ENCODE measurements around the gene ATP6V0B. TPM values are rescaled to one million over a fixed set of nuclear protein-coding genes. Genes with fewer than 3 reads are reported as not detected.

Gene ATP6V0B
- total and polyA plus RNA-seq, 3 experiments from 2014 or later = 184 to 205 (median 190) TPM

DNA sequence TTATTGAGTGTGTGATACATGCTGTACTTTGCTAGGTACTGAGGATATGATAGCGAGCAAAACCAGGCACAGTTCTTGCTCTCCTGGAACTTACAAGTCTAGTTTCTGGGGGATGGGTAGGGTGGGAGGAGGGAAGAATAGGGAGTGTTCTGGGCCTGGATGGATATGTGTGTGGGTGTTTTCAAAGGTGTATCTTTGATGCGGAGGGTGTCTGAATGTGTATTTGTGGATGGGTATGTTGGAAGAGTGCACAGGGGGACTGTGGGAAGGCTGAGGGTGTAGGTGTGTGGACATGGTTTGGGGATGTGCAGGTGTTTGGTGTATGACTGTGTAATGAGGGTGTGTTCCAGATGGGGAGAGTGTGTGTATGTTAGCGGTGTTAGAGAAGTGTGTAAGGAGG is 9.4 kb upstream of the ATP6V0B start:
- H3K4me3 Mint-ChIP-seq = no peak overlapping the region
- H3K4me1 Mint-ChIP-seq = peaks cover 12 to 14% (median 12%) of the 10 kb centered on the region in 3 donors
- peaks cover 0 to 30% (median 6%) of the 10 kb centered on the region in 3 donors for H3K36me3 Mint-ChIP-seq
- no peak overlapping the region for H3K27ac ChIP-seq (ENCODE audit: low read depth, low read length)
- H3K27me3 Mint-ChIP-seq = no peaks in the 10 kb centered on the region
- peaks cover 5% of the 10 kb centered on the region for H3K4me1 ChIP-seq (ENCODE audit: insufficient read depth, low read length)
- no peak for DNase-seq
- H3K36me3 ChIP-seq (ENCODE audit: insufficient read depth, low read length) = peaks cover 4% of the 10 kb centered on the region
- no peaks in the 10 kb centered on the region for H3K9me3 Mint-ChIP-seq
- H3K4me3 ChIP-seq (ENCODE audit: low read length) = no peak overlapping the region
- no peaks in the 10 kb centered on the region for H3K9me3 ChIP-seq (ENCODE audit: low read length)
- CTCF ChIA-PET = no interaction called here
- no peak overlapping the region for H3K27ac Mint-ChIP-seq
- POLR2A ChIA-PET = no interaction called here
- H3K27me3 ChIP-seq (ENCODE audit: insufficient read depth, low read length, poor library complexity, severe bottlenecking) = no peaks in the 10 kb centered on the region

DNA sequence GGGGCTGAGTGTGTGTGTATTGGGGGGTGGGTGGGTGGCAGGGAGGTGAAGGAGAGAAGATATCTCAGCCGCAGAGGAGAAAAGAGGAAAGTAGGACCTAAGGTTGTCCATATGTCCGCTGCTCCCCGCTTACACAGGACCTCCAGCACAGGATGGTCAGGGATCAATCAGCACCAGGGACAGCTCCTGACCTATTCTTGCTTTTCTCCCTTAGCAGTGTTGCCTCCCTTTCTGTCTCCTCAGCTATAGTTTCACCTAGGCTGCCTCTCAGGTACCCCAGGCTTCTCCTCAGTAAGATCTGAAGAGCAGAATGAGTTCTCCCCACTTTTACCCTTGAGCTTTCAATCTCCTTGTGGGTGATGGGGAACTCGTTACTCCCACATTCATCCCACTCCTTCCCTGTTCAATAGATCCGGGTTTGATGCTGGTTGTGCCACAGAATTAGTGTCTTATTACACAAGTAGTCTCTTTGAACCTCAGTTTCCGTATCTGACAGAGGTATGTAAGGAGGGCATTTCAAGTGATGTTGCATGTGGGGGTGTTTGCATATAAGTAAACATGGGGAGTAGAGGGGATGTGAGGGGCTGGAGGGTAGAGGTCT is 6.3 kb upstream of the ATP6V0B start:
- Mint-ChIP-seq H3K4me3 (no peak overlapping the region), H3K4me1 (peaks cover 22 to 27% (median 24%) of the 10 kb centered on the region in 3 donors), H3K36me3 (peaks cover 0 to 22% (median 0%) of the 10 kb centered on the region in 3 donors), H3K9me3 (no peaks in the 10 kb centered on the region), H3K27me3 (no peaks in the 10 kb centered on the region), H3K27ac (peak overlapping the region in 1 of 8 donors; percentile 75)
- Histone ChIP-seq H3K4me1 (ENCODE audit: insufficient read depth, low read length) (peaks cover 13% of the 10 kb centered on the region), H3K27ac (ENCODE audit: low read depth, low read length) (no peak overlapping the region), H3K36me3 (ENCODE audit: insufficient read depth, low read length) (peaks cover 3% of the 10 kb centered on the region), H3K9me3 (ENCODE audit: low read length) (no peaks in the 10 kb centered on the region), H3K27me3 (ENCODE audit: insufficient read depth, low read length, poor library complexity, severe bottlenecking) (no peaks in the 10 kb centered on the region), H3K4me3 (ENCODE audit: low read length) (no peak overlapping the region)
- DNase-seq = no peak
- POLR2A ChIA-PET = no interaction called here
- CTCF ChIA-PET = no interaction called here

DNA sequence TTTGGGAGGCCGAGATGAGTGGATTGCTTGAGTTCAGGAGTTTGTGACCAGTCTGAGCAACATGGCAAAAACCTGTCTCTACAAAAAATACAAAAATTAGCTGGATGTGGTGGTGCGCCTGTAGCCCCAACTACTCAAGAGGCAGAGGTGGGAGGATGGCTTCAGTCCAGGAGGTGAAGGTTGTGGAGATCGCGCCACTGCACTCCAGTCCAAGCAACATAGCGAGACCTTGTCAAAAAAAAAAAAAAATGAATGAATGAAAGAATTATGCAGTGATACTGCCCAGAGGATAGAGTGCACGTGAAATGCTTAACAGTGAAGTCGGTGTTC is 5.4 kb upstream of the ATP6V0B start:
- Histone ChIP-seq H3K4me1 (ENCODE audit: insufficient read depth, low read length) (peaks cover 20% of the 10 kb centered on the region), H3K4me3 (ENCODE audit: low read length) (peak overlapping the region; percentile 67), H3K27me3 (ENCODE audit: insufficient read depth, low read length, poor library complexity, severe bottlenecking) (no peaks in the 10 kb centered on the region), H3K36me3 (ENCODE audit: insufficient read depth, low read length) (peaks cover 3% of the 10 kb centered on the region), H3K27ac (ENCODE audit: low read depth, low read length) (no peak overlapping the region), H3K9me3 (ENCODE audit: low read length) (no peaks in the 10 kb centered on the region)
- H3K27me3 Mint-ChIP-seq = no peaks in the 10 kb centered on the region
- peaks cover 32 to 36% (median 33%) of the 10 kb centered on the region in 3 donors for H3K4me1 Mint-ChIP-seq
- H3K36me3 Mint-ChIP-seq = peaks cover 0 to 26% (median 0%) of the 10 kb centered on the region in 3 donors
- no peak for DNase-seq
- H3K27ac Mint-ChIP-seq = peak overlapping the region; percentile 31 to 99 (median 54)
- ChIA-PET CTCF (interaction anchor here (1.4 kb wide), 2 partner anchors 16 to 22 kb away, joined by 3 to 8 read pairs; partner anchors contain the start of gene IPO13), POLR2A (interaction anchor here (0.8 to 1.2 kb wide), 2 partner anchors 22 to 23 kb away, joined by 5 to 6 read pairs; partner anchors contain the start of gene IPO13)
- no peaks in the 10 kb centered on the region for H3K9me3 Mint-ChIP-seq
- H3K4me3 Mint-ChIP-seq = peak overlapping the region; percentile 93 to 97 (median 94)

- Histone ChIP-seq H3K4me1 (ENCODE audit: insufficient read depth, low read length) (peaks cover 20% of the 10 kb centered on the region), H3K4me3 (ENCODE audit: low read length) (peak within 1 kb of the TSS; percentile 67), H3K9me3 (ENCODE audit: low read length) (no peaks in the 10 kb centered on the region), H3K36me3 (ENCODE audit: insufficient read depth, low read length) (peaks cover 3% of the 10 kb centered on the region), H3K27ac (ENCODE audit: low read depth, low read length) (peak within 1 kb of the TSS; percentile 46), H3K27me3 (ENCODE audit: insufficient read depth, low read length, poor library complexity, severe bottlenecking) (no peaks in the 10 kb centered on the region)
- H3K4me1 Mint-ChIP-seq = peaks cover 32 to 37% (median 34%) of the 10 kb centered on the region in 3 donors
- H3K4me3 Mint-ChIP-seq = peak within 1 kb of the TSS; percentile 93 to 97 (median 94)
- peaks cover 0 to 30% (median 0%) of the 10 kb centered on the region in 3 donors for H3K36me3 Mint-ChIP-seq
- no peaks in the 10 kb centered on the region for H3K9me3 Mint-ChIP-seq
- H3K27ac Mint-ChIP-seq = peak within 1 kb of the TSS; percentile 46 to 99 (median 88)
- POLR2A ChIA-PET = interaction anchor here (0.8 to 1.2 kb wide), 2 partner anchors 22 to 23 kb away, joined by 5 to 6 read pairs; partner anchors contain the start of gene IPO13
- DNase-seq = peak; percentile 88 to 96 (median 92)
- CTCF ChIA-PET = interaction anchor here (1.3 to 2.0 kb wide), 4 partner anchors 12 to 35 kb away, joined by 3 to 8 read pairs (median 6); partner anchors contain the start of gene IPO13
- no peaks in the 10 kb centered on the region for H3K27me3 Mint-ChIP-seq
Observed at GRCh38 chr1:43969746-43970466, 4.9 kb upstream of the ATP6V0B start, which contains the start of gene DPH2. DPH2 (plus strand) TSS chr1:43970010; CDS start chr1:43970176, 166 bp downstream.

DNA sequence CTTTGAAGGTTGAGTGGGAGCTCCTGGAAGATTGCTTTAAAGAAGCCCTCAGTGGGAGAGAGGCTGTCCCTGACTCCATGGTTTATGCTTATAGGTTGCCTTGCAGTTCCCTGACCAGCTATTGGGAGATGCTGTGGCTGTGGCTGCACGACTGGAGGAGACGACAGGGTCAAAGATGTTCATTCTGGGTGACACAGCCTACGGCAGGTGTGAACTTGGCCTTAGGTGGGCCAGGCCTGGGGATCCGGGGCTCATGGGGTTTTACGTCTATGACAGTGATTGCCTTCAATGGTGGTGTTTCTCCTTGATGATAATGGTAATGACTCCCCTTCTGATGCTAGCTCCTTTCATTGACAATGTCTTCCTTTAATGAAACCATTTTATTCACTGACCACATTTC is 4.3 kb upstream of the ATP6V0B start:
- DNase-seq = no peak
- POLR2A ChIA-PET = interaction anchor here (1.2 kb wide), 1 partner anchor 24 kb away, joined by 5 read pairs; the partner anchor contains the start of gene IPO13
- H3K36me3 Mint-ChIP-seq = peaks cover 0 to 31% (median 0%) of the 10 kb centered on the region in 3 donors

DNA sequence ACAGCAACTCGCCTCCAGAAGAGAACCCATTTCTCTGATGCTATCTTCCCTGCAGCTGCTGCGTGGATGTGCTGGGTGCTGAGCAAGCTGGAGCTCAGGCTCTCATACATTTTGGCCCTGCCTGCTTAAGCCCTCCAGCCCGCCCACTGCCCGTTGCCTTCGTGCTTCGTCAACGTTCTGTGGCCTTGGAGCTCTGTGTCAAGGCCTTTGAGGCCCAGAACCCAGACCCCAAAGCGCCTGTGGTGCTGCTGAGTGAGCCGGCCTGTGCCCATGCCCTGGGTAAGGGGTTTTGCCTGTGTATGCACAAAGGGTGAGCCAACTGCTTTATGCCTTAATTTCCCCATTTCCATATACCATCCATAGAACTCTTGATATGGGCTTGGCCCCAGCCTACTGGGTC is 3.8 kb upstream of the ATP6V0B start:
- peak overlapping the region; percentile 93 to 97 (median 94) for H3K4me3 Mint-ChIP-seq
- no peaks in the 10 kb centered on the region for H3K27me3 Mint-ChIP-seq
- peaks cover 35 to 44% (median 41%) of the 10 kb centered on the region in 3 donors for H3K4me1 Mint-ChIP-seq
- Histone ChIP-seq H3K4me3 (ENCODE audit: low read length) (no peak overlapping the region), H3K4me1 (ENCODE audit: insufficient read depth, low read length) (peaks cover 25% of the 10 kb centered on the region), H3K36me3 (ENCODE audit: insufficient read depth, low read length) (peaks cover 3% of the 10 kb centered on the region), H3K27ac (ENCODE audit: low read depth, low read length) (no peak overlapping the region), H3K27me3 (ENCODE audit: insufficient read depth, low read length, poor library complexity, severe bottlenecking) (no peaks in the 10 kb centered on the region), H3K9me3 (ENCODE audit: low read length) (no peaks in the 10 kb centered on the region)
- no peak for DNase-seq
- CTCF ChIA-PET = interaction anchor here (1.3 to 2.0 kb wide), 2 partner anchors 13 to 36 kb away, joined by 3 to 8 read pairs; no protein-coding TSS in a partner anchor
- H3K36me3 Mint-ChIP-seq = peaks cover 0 to 35% (median 0%) of the 10 kb centered on the region in 3 donors
- H3K9me3 Mint-ChIP-seq = no peaks in the 10 kb centered on the region
- H3K27ac Mint-ChIP-seq = peak overlapping the region in 2 of 8 donors; percentile 42 to 60
- POLR2A ChIA-PET = no interaction called here

More for the DNA sequence above, 4.3 kb upstream of the ATP6V0B start:
- Mint-ChIP-seq H3K27ac (peak overlapping the region in 6 of 8 donors; percentile 61 to 99 (median 89)), H3K4me3 (peak overlapping the region; percentile 93 to 97 (median 94)), H3K9me3 (no peaks in the 10 kb centered on the region), H3K27me3 (no peaks in the 10 kb centered on the region), H3K4me1 (peaks cover 32 to 40% (median 37%) of the 10 kb centered on the region in 3 donors)
- Histone ChIP-seq H3K27me3 (ENCODE audit: insufficient read depth, low read length, poor library complexity, severe bottlenecking) (no peaks in the 10 kb centered on the region), H3K36me3 (ENCODE audit: insufficient read depth, low read length) (peaks cover 3% of the 10 kb centered on the region), H3K4me3 (ENCODE audit: low read length) (peak overlapping the region; percentile 67), H3K27ac (ENCODE audit: low read depth, low read length) (peak overlapping the region; percentile 46), H3K4me1 (ENCODE audit: insufficient read depth, low read length) (peaks cover 21% of the 10 kb centered on the region), H3K9me3 (ENCODE audit: low read length) (no peaks in the 10 kb centered on the region)
- CTCF ChIA-PET = interaction anchor here (1.3 to 2.0 kb wide), 4 partner anchors 13 to 36 kb away, joined by 3 to 8 read pairs (median 6); partner anchors contain the start of gene IPO13

DNA sequence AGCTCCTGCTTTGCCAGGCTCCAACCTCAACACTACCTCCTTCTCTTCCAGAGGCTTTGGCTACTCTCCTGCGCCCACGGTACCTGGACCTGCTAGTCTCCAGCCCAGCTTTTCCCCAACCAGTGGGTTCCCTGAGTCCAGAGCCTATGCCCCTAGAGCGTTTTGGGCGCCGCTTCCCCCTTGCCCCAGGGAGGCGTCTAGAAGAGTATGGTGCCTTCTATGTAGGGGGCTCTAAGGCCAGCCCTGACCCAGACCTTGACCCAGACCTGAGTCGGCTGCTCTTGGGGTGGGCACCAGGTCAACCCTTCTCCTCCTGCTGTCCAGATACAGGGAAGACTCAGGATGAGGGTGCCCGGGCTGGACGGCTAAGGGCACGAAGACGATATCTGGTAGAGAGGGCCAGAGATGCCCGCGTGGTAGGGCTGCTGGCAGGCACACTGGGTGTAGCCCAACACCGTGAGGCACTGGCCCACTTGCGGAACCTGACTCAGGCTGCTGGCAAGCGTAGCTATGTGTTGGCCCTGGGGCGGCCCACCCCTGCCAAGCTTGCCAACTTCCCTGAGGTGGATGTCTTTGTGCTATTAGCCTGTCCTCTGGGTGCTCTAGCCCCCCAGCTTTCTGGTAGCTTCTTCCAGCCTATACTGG is 3.3 kb upstream of the ATP6V0B start:
- Mint-ChIP-seq H3K4me1 (peaks cover 40 to 49% (median 46%) of the 10 kb centered on the region in 3 donors), H3K27me3 (no peaks in the 10 kb centered on the region), H3K27ac (no peak overlapping the region), H3K4me3 (peak overlapping the region; percentile 93 to 97 (median 94)), H3K36me3 (peaks cover 0 to 37% (median 0%) of the 10 kb centered on the region in 3 donors), H3K9me3 (no peaks in the 10 kb centered on the region)
- CTCF ChIA-PET = interaction anchor here (1.3 to 2.0 kb wide), 2 partner anchors 14 to 37 kb away, joined by 3 to 8 read pairs; no protein-coding TSS in a partner anchor
- H3K4me1 ChIP-seq (ENCODE audit: insufficient read depth, low read length) = peaks cover 30% of the 10 kb centered on the region
- H3K27ac ChIP-seq (ENCODE audit: low read depth, low read length) = no peak overlapping the region
- DNase-seq = no peak
- no peaks in the 10 kb centered on the region for H3K27me3 ChIP-seq (ENCODE audit: insufficient read depth, low read length, poor library complexity, severe bottlenecking)
- POLR2A ChIA-PET = no interaction called here
- H3K36me3 ChIP-seq (ENCODE audit: insufficient read depth, low read length) = peaks cover 7% of the 10 kb centered on the region
- H3K9me3 ChIP-seq (ENCODE audit: low read length) = no peaks in the 10 kb centered on the region
- H3K4me3 ChIP-seq (ENCODE audit: low read length) = no peak overlapping the region
